ENCODE data around the gene TSPAN14. TPM values are rescaled to one million over a fixed set of nuclear protein-coding genes. Genes with fewer than 3 reads are reported as not detected.

Gene TSPAN14
- total and polyA plus RNA-seq, 2 of the 13 experiments (the other 11 are each of a cell fraction or from before 2014, with no cell fraction given): 24.1 to 80.6 TPM

DNA sequence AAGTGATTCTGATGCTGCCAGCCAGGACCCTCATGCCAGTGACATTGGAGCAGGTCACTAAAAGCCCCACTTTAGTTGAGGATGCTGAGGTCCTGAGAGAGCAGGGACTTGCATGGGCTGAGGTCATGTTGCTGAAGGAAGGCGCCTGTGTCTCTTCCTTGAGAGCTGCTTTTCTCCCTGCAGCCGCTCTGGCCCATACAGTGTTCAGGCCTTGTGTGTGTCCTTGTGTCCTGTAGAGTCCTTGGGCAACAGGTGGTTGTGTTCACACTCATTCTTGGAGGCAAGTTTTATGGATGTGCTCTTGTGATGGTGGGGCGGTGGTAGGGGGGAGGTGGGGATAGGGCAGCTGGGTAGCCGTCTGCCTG is 33.3 kb downstream of the TSPAN14 start:
- Histone ChIP-seq H4K20me1 (ENCODE audit: insufficient read depth, low read length) (no peaks in the 10 kb centered on the region; the same call in none of the 2 replicates), H3K4me3 (replicated peaks in 1 of 3; ENCODE audit: insufficient read depth in 1 of 3, low read depth in 2 of 3, low read length in 3 of 3) (no peak overlapping the region), H3K4me2 (ENCODE audit: low read depth, low read length) (no peak overlapping the region), H3K27ac (ENCODE audit: extremely low read length, insufficient read depth, low read length) (no peak overlapping the region), H3K27me3 (ENCODE audit: control insufficient read depth in 1 of 2, insufficient read depth in 2 of 2, low read length in 2 of 2) (no peaks in the 10 kb centered on the region), H2AFZ (ENCODE audit: low read length) (no peak overlapping the region), H3K36me3 (replicated peaks in 1 of 2; ENCODE audit: control insufficient read depth in 1 of 2, insufficient read depth in 2 of 2, low read length in 2 of 2) (peaks cover 13 to 30% of the 10 kb centered on the region in 2 experiments; a peak in 4 of 5 replicates), H3K79me2 (ENCODE audit: insufficient read depth, low read length) (peaks cover 90% of the 10 kb centered on the region), H3K9me3 (ENCODE audit: low read length) (no peaks in the 10 kb centered on the region), H3K9ac (ENCODE audit: insufficient read depth, low read depth, low read length) (no peak overlapping the region), H3K4me1 (ENCODE audit: insufficient read depth, low read length) (peaks cover 98% of the 10 kb centered on the region)
- ATAC-seq (no peak), DNase-seq (ENCODE audit: low spot score) (no peak), FAIRE-seq (no peak)
- intact Hi-C loops (cut with micrococcal nuclease; ENCODE audit: unreplicated experiment) (no loop called here), in situ Hi-C loops (cut with HindIII; ENCODE audit: extremely low pct_ligation_motif_present, low pct_unique_long_range_greater_than_20kb) (no loop called here)
- CTCF ChIA-PET (ENCODE audit: low intra/inter-chr PET ratio, low total read pairs): no interaction called here
- WGBS (ENCODE audit: low lambda C conversion rate): 90% methylated on average over 2 of the region's 4 CpGs
- TF ChIP-seq SRF (IDR thresholded peaks at IDR 0.05; ENCODE audit: low read depth, low read length): no peak
- POLR2A ChIA-PET: interaction anchor here (1.0 to 1.3 kb wide), 2 partner anchors 12 to 34 kb away, joined by 3 read pairs; no protein-coding TSS in a partner anchor
- BruUV-seq (replicated peaks): no TSS peak

DNA sequence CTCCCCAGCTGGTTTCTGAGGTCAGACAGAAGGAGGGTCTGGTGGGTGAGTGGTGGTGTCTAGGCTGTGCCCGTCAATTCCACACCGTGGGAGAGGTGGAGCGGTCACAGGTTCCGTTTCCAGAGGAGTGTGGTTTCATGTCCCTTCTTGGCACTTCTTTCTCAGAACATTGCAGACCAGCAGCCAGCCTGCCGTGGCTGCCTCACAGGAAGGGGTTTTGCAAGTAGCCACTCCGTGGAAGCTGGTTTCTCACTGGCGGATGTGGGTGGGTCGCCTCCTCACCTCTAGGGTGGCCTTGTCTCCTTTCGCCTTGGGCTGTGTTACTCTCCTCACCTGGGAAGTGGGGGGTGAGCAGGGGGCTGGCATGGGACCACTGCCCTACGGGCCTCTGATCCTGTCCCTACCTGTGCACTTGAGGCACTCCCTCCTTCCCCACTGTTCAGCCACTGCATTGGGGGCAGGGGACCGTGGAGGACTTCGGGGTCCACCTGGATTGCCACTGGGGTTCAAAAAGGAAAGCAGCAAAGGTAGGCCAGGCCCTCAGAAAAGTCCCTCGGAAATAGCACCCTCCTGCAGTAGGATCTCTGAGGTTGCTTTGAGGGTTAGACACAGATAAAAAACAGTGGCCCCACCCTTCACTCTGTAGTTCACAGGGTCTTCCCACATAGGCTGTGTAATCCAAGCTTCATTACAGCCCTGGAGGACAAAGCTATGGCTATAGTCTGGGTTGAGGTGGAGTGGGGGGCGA is 33.9 kb downstream of the TSPAN14 start:
- intact Hi-C loops (cut with micrococcal nuclease; ENCODE audit: unreplicated experiment) (no loop called here), in situ Hi-C loops (cut with HindIII; ENCODE audit: extremely low pct_ligation_motif_present, low pct_unique_long_range_greater_than_20kb) (no loop called here)
- FAIRE-seq (no peak), DNase-seq (ENCODE audit: low spot score) (no peak), ATAC-seq (no peak)
- Histone ChIP-seq H3K4me3 (replicated peaks in 1 of 3; ENCODE audit: insufficient read depth in 1 of 3, low read depth in 2 of 3, low read length in 3 of 3) (no peak overlapping the region), H3K4me1 (ENCODE audit: insufficient read depth, low read length) (peaks cover 100% of the 10 kb centered on the region), H3K4me2 (ENCODE audit: low read depth, low read length) (no peak overlapping the region), H3K27me3 (ENCODE audit: control insufficient read depth in 1 of 2, insufficient read depth in 2 of 2, low read length in 2 of 2) (no peaks in the 10 kb centered on the region), H3K9me3 (ENCODE audit: low read length) (no peaks in the 10 kb centered on the region), H3K27ac (ENCODE audit: extremely low read length, insufficient read depth, low read length) (peak overlapping the region; percentile 36), H3K79me2 (ENCODE audit: insufficient read depth, low read length) (peaks cover 90% of the 10 kb centered on the region), H3K9ac (ENCODE audit: insufficient read depth, low read depth, low read length) (no peak overlapping the region), H2AFZ (ENCODE audit: low read length) (no peak overlapping the region), H3K36me3 (replicated peaks in 1 of 2; ENCODE audit: control insufficient read depth in 1 of 2, insufficient read depth in 2 of 2, low read length in 2 of 2) (peaks cover 13 to 30% of the 10 kb centered on the region in 2 experiments), H4K20me1 (ENCODE audit: insufficient read depth, low read length) (no peaks in the 10 kb centered on the region; the same call in none of the 2 replicates)
- CTCF ChIA-PET (ENCODE audit: low intra/inter-chr PET ratio, low total read pairs): no interaction called here
- no TSS peak for BruUV-seq (replicated peaks)
- WGBS (ENCODE audit: low lambda C conversion rate): 98% methylated on average over 8 of the region's 14 CpGs
- POLR2A ChIA-PET: interaction anchor here (1.0 to 2.3 kb wide), 4 partner anchors 11 to 35 kb away, joined by 3 to 9 read pairs (median 3); no protein-coding TSS in a partner anchor
- TF ChIP-seq ZNF329 (CRISPR knock-in tag; IDR thresholded peaks at IDR 0.05; ENCODE audit: low read depth) (no peak), SKI (IDR thresholded peaks at IDR 0.05; ENCODE audit: partially characterized antibody) (no peak), HDAC6 (IDR thresholded peaks at IDR 0.05; ENCODE audit: low read depth, low read length) (no peak), MAF1 (CRISPR knock-in tag; IDR thresholded peaks at IDR 0.05; ENCODE audit: borderline replicate concordance) (no peak), SP140L (CRISPR knock-in tag; IDR thresholded peaks at IDR 0.05; ENCODE audit: borderline replicate concordance) (no peak), ZNF7 (CRISPR knock-in tag; IDR thresholded peaks at IDR 0.05) (no peak), JUN (CRISPR knock-in tag; IDR thresholded peaks at IDR 0.05) (no peak), SMARCC2 (IDR thresholded peaks at IDR 0.05) (no peak), TCF7 (IDR thresholded peaks at IDR 0.05; ENCODE audit: low read depth) (no peak), PHF20 (CRISPR knock-in tag; IDR thresholded peaks at IDR 0.05) (no peak)
- TF ChIP-seq, protein P1, sequence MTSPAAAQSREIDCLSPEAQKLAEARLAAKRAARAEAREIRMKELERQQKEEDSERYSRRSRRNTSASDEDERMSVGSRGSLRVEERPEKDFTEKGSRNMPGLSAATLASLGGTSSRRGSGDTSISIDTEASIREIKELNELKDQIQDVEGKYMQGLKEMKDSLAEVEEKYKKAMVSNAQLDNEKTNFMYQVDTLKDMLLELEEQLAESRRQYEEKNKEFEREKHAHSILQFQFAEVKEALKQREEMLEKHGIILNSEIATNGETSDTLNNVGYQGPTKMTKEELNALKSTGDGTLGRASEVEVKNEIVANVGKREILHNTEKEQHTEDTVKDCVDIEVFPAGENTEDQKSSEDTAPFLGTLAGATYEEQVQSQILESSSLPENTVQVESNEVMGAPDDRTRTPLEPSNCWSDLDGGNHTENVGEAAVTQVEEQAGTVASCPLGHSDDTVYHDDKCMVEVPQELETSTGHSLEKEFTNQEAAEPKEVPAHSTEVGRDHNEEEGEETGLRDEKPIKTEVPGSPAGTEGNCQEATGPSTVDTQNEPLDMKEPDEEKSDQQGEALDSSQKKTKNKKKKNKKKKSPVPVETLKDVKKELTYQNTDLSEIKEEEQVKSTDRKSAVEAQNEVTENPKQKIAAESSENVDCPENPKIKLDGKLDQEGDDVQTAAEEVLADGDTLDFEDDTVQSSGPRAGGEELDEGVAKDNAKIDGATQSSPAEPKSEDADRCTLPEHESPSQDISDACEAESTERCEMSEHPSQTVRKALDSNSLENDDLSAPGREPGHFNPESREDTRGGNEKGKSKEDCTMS (CRISPR knock-in tag; conservative IDR thresholded peaks at IDR 0.05): no peak
- TF ChIP-seq, protein P2, sequence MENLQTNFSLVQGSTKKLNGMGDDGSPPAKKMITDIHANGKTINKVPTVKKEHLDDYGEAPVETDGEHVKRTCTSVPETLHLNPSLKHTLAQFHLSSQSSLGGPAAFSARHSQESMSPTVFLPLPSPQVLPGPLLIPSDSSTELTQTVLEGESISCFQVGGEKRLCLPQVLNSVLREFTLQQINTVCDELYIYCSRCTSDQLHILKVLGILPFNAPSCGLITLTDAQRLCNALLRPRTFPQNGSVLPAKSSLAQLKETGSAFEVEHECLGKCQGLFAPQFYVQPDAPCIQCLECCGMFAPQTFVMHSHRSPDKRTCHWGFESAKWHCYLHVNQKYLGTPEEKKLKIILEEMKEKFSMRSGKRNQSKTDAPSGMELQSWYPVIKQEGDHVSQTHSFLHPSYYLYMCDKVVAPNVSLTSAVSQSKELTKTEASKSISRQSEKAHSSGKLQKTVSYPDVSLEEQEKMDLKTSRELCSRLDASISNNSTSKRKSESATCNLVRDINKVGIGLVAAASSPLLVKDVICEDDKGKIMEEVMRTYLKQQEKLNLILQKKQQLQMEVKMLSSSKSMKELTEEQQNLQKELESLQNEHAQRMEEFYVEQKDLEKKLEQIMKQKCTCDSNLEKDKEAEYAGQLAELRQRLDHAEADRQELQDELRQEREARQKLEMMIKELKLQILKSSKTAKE (CRISPR knock-in tag; IDR thresholded peaks at IDR 0.05; ENCODE audit: borderline replicate concordance): no peak
